ENCODE measurements around the gene TMEM150A. TPM values are rescaled to one million over a fixed set of nuclear protein-coding genes. Genes with fewer than 3 reads are reported as not detected.

TMEM150A gene
- total RNA-seq, 1 experiment from 2014 or later = 19.3 TPM

GRCh38 chr2:85577063-85577385 lies 25.5 kb downstream of the TMEM150A start:
- WGBS (ENCODE audit: extremely low coverage, insufficient read length, low lambda C conversion rate) = no CpG with 5 or more reads among the region's 3 CpGs
- H3K23ac ChIP-seq (ENCODE audit: insufficient read length, low read depth, low read length) = no peak overlapping the region
- H3K4ac ChIP-seq (ENCODE audit: low read depth, low read length) = no peak overlapping the region
- no peak for DNase-seq
- H3K9me3 ChIP-seq (ENCODE audit: control insufficient read depth, low read depth, low read length) = no peaks in the 10 kb centered on the region
- H3K18ac ChIP-seq (ENCODE audit: insufficient read length, low read depth, low read length) = no peak overlapping the region
- H4K5ac ChIP-seq (ENCODE audit: insufficient read length, low read depth, low read length) = no peak overlapping the region
- H3K23me2 ChIP-seq (ENCODE audit: insufficient read length, low read depth, low read length, poor library complexity, severe bottlenecking) = no peaks in the 10 kb centered on the region
- H3K14ac ChIP-seq (ENCODE audit: insufficient read depth, low read length) = no peak overlapping the region
- H4K8ac ChIP-seq (replicated peaks; ENCODE audit: insufficient read length, low read depth, low read length) = no peak overlapping the region
- no peak overlapping the region for H3T11ph ChIP-seq (ENCODE audit: low read length)
- H2BK120ac ChIP-seq (ENCODE audit: low read depth, low read length, poor library complexity, severe bottlenecking) = no peak overlapping the region
- H2BK5ac ChIP-seq (ENCODE audit: insufficient read length, low read length) = no peak overlapping the region
- H4K20me1 ChIP-seq (ENCODE audit: control insufficient read depth, insufficient read depth, insufficient read length) = no peaks in the 10 kb centered on the region
- no peak overlapping the region for H3K27ac ChIP-seq (ENCODE audit: insufficient read length, low read depth, low read length)
- H3K56ac ChIP-seq (ENCODE audit: insufficient read length, low read depth, low read length) = no peak overlapping the region
- H2AFZ ChIP-seq (ENCODE audit: low read length) = no peak overlapping the region
- no peaks in the 10 kb centered on the region; the same call in 1 of the 2 replicates for H3K27me3 ChIP-seq (ENCODE audit: insufficient read depth, low read length)
- Mint-ChIP-seq H3K27me3 (ENCODE audit: low read depth) (peaks cover 51% of the 10 kb centered on the region), H3K4me3 (peak overlapping the region; percentile 71 to 84; a peak in 4 of 5 replicates), H3K36me3 (ENCODE audit: insufficient read depth in 1 of 3, low read depth in 3 of 3) (no peaks in the 10 kb centered on the region), H3K9me3 (no peaks in the 10 kb centered on the region; a peak in 2 of 5 replicates), H3K4me1 (peaks cover 33% of the 10 kb centered on the region in 2 experiments), H3K27ac (no peak overlapping the region; a peak in 2 of 7 replicates)
- H3K9ac ChIP-seq (ENCODE audit: extremely low read depth, insufficient read length, low read length) = no peak overlapping the region
- H3K4me1 ChIP-seq (ENCODE audit: insufficient read depth, low read length) = peaks cover 3% of the 10 kb centered on the region; the same call in 1 of the 2 replicates
- H2AK5ac ChIP-seq (ENCODE audit: insufficient read length, low read length) = no peak overlapping the region
- H2BK12ac ChIP-seq (ENCODE audit: insufficient read length, low read depth, low read length) = no peak overlapping the region
- no peak overlapping the region for H2BK15ac ChIP-seq (ENCODE audit: low read depth, low read length)
- H4K91ac ChIP-seq (ENCODE audit: insufficient read length, low read depth, low read length) = no peak overlapping the region
- H3K4me2 ChIP-seq (ENCODE audit: insufficient read depth, insufficient read length, low read length) = peak overlapping the region; percentile 62
- no peak for TF ChIP-seq CTCF (conservative IDR thresholded peaks at IDR 0.05)
- no peaks in the 10 kb centered on the region for H3K79me2 ChIP-seq (ENCODE audit: insufficient read depth, low read length)
- no peak overlapping the region for H2BK20ac ChIP-seq (ENCODE audit: low read depth, low read length, poor library complexity, severe bottlenecking)
- H3K79me1 ChIP-seq (ENCODE audit: insufficient read depth, low read depth, low read length, poor library complexity, severe bottlenecking) = no peaks in the 10 kb centered on the region

Data from H9 (cell line).